OCI-M1 (cell line): Measurements from ENCODE around the gene GPR156.
A peak's percentile ranks its signal among the peaks of the same experiment; 100 is the strongest.
"Not testable (repeated sequence)": the region's sequence is repeated elsewhere in the genome, so short reads cannot be mapped to it uniquely, and the experiment has no call there.

ENCODE experiments used
- DNase-seq: peaks from one replicate; lab custom pipeline; 2025; lab: John Stamatoyannopoulos, UW

Gene GPR156

DNA sequence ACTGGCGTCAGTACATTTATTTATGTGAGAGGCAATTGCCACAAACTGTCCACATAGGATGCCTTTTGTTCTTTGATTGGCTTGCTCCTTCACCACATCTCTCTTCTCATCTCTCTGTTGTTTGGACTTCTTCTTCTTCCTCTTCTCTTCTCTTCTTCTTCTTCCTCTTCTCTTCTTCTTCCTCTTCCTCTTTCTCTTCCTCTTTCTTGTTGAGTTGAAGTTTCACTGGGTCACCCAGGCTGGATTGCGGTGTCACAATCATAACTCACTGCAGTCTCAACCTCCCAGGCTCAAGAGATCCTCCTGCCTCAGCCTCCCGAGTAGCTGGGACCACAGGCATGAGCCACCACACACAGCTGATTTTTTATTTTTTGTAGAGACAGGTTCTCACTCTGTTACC lies 123.1 kb downstream of the GPR156 start:
- DNase-seq = peak; percentile 32

DNA sequence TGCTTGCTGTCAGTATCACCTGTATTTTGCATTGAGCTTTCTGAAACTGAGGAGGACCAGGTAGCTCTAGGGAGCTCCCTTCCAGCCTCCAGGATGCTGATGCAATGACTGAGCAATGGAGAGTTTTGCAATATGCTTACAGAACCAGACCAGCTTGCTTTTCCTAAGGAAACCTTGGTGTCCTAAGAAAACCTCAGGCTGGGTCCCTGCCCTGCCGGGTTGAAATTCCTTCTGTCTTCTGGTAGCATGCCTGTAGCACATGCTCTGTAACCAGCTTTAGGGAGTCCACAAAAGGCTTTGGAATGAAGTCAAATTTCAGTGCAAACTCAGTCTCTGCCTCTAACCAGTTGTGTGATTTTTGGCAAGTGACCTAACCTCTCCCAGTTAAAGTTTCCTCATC lies 125.0 kb downstream of the GPR156 start:
- peak; percentile 78 for DNase-seq

DNA sequence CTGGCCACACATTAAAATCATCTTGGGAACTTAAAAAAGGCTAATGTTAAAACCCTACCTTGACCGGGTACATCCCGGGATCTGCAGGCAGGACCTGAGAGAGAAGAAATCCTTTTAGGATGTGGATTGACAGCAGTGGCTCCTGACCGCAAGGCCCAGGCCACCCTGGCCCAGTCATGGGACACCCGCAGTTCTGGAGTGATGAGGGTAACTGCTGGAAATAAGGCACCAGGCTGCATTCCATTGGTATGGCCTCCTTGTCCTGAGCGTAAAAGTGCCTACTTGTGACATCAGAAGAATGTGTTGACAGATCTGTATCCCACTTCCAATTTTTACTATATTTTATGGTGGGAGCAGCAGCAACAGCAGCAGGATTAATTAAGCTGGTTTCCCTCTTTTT lies 127.3 kb downstream of the GPR156 start:
- DNase-seq = no peak

DNA sequence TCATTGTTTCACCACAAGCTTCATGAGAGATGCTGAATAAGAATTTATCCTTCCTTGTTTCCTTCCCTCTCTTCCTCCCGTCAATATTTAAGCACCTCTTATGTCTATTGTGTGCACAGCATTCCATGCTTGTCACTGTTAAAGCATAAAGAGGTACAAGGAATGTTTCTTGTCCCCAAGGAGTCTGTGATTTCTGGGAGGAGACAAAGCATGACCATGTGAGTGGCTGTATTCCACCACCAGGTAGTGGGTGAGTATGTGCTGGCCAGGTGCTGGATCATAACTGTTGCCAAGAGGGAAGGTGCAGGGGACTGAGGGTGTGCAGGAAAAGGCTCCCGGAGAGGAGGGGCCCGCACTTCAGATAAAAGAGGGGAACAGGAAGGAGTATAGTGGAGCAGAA lies 127.9 kb downstream of the GPR156 start:
- no peak for DNase-seq

DNA sequence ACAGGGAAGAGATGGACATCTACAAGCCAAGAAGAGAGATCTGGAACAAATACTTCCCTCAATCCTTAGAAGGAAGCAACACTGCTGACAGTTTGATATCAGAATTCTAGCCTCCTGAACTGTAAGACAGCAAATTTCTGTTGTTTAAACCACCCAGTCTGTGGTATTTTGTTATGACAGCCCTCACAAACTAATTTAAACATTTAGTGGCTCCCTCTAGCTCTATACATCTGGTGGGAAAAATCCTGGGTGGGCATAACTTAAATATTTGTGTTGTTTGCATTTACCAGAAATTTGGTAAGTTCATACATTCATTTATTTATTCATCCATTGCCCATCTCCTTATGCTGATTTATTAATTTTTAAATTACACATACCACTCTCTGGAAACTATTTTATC lies 128.3 kb downstream of the GPR156 start:
- no peak for DNase-seq

DNA sequence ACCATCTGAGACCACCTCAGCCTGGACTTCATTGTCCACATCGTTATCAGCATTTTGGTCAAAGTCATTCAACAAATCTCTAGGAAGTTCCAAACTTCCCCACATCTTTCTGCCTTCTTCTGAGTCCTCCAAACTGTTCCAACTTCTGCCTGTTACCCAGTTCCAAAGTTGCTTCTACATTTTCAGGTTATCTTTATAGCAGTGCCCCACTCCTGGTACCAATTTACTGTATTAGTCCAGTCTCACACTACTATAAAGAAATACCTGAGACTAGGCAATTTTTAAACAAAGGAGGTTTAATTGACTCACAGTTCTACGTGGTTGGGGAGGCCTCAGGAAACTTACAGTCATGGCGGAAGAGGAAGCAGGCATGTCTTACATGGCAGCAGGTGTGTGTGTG lies 129.3 kb downstream of the GPR156 start:
- not testable (repeated sequence) for DNase-seq

DNA sequence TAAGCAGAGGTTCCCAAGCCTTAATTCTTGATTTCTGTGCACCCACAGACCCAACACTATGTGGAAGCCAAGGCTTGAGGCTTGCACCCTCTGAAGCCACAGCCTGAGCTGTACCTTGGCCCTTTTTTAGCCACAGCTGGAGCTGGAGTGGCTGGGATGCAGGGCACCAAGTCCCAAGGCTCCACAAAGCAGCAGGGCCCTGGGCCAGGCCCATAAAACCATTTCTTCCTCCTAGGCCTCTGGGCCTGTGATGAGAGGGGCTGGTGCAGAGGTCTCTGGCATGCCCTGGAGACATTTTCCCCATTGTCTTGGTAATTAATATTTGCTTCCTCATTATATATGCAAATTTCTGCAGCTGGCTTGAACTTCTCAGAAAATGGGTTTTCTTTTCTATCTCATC lies 129.9 kb downstream of the GPR156 start:
- no peak for DNase-seq

DNA sequence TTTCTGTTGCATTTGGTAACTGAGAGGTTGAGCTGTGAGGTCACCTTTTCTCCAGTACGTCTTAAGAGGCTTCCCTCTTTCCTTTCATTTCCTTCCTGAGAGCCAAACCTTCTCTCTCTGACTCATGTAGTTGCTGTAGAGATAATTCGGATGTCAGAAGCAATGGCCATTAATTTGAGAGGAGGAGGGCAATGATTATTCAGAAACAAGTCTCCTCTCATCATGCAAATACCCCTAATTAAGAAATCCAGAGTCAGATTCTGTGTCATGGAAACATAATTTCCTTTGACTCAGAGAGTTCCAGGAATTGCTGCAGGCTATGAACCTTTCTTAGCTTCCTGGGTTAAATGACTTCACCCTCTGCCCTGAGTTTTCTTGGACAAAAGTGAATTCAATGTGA lies 131.7 kb downstream of the GPR156 start:
- no peak for DNase-seq

DNA sequence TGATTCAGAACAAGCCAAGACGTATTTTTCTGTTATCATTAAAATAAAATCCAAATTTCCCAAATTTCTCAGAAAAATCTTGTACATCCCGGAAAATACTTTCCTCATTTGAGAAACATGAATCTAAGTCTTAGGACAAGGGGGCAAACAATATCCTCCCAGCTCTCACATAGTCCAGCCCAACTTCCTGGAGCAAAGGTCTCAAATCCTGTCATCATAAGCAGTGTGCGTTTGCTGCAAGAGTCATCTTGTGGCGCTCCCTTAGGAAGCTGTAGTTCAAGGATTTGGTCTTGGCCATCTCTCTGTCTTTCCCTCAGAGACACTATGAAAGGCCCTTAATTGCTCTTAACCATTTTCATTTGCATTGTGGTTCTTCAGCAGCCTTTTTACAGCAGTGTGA lies 133.2 kb downstream of the GPR156 start:
- DNase-seq = no peak

DNA sequence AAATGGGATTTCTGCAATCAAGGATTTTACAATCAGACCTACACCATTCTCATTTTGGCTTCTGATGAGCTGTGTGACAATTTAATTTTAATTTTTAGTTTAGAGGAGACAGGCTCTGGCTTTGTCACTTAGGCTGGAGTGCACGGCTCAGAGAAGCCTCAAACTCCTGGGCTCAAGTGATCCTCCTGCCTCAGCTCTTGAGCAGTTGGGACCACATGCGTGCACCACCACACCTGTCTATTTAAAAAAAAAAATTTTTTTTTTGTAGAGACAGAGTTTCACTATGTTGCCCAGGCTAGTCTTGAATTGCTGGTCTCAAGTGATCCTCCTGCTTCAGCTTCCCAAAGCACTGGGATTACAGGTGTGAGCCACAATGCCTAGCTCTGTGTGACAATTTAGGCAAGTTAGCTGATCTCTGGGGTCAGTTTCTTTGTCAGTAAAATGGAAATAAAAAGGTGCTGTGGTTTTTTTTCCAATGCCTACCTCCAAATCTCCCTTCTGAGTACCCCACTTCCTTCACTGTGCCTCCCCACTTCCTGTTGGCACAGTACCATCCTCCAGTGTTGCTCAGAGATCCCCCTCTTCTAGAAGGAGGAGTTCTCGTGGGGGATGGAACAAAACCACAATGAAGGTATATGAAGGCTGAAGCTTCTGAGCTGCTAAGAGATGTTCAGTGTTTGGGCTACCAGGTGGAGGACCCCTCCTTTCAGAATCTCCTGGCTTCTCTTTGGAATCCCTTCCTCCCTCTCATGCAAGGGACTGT lies 136.7 kb downstream of the GPR156 start:
- DNase-seq = no peak

DNA sequence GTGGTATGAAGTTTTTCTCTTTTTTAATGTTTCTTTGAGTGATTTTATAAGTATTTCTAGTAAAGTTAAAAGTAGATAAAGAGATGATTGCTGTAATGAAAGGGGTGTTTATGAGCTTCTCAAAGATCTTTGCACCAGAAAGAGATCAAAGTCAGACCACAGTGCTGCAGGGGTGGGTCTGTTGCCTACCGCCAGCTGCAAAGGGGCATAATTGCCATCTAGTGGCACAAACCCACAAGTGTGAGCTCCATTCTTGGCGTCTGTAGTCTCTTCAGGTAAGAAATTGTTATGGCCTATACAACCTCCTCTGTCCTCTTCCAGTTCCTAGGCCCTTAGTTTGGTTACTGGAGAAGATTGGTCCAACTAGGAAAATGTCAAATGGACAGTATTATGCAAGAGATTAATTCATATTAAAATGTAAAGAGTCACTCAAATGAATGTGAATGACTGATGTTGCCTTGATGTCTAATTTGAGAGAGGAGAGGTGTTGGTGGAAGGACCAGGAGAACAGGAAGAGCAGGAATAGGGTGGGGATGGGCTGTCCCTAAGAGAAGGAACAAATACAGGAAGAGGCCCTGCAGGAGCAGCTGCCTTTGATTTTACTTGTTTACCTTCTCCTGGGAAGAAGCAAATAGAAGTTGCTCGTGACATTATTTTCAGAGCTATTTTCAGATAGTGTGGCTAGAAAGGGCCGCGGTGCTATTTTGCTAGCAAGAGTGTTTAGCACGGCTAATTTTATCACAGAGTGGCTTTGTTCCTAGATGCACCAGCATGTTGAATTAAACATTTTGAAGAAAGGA lies 137.8 kb downstream of the GPR156 start:
- no peak for DNase-seq

DNA sequence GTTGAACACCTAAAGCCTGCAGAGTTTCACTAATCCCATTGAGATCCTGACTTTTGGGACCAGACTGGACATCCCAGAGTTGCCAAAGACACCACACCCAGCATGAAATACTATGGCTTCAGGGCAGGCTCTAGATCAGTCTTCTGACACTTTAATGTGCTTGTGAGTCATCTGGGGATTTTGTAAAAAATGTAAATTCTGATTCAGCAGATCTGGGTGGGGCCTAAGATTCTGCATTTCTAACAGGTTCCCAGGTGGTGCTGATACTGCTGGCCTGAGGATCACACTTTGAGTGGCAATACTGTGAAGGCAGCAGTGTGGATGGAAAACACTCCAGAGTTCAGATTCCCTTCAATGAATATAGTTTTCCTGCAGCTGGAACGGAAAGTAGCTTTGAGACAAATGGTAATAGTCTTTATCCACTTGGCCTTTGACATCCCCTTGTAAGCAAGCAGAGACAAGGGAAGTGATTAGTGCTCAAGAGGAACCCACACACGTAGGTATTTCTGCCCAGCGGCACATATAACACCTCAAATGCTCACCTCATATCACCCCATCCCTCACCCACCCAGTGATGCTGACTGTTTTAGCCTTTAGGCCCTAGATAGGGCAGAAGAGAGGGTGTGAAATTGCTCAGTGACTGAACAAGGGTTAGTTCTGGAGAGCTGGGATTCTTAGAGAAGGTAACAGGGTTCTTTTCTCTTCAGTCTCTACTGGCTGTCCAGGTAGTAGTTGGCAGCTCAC lies 139.3 kb downstream of the GPR156 start:
- DNase-seq = no peak

DNA sequence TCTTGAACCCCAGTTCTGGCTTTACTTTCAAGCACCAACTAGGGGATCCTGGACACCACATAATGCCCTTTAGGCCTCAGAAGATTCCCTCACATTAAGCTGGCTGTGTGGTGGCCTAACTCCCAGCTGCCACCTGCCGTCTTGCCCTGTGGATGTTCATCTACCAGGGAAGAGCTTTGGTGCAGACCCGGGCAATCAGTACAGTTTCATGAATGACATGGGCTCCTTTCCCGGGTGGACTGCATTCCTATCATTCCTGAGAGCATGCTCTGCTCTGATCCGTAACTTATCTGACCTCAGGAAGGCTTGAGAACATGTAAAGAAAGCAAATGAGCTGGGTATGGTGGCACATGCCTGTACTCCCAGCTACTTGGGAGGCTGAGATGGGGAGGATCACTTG lies 140.8 kb downstream of the GPR156 start:
- DNase-seq = no peak

DNA sequence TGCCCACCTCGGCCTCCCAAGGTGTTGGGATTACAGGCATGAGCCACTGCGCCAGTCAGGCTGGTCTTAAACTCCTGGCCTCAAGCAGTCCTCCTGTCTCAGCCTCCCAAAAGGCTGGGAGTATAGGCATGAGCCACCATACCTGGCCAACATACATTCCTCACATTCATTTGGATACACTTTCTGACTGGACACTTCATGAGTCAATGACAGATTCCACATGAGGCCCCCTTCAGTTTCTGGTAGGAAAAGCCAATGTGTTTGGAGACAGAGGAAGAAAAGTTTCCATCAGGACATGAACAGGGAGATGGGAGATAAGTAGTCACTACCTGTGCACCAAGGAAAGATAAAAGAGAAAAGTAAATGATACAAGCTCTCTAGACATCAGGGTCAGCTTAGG lies 141.3 kb downstream of the GPR156 start:
- no peak for DNase-seq

DNA sequence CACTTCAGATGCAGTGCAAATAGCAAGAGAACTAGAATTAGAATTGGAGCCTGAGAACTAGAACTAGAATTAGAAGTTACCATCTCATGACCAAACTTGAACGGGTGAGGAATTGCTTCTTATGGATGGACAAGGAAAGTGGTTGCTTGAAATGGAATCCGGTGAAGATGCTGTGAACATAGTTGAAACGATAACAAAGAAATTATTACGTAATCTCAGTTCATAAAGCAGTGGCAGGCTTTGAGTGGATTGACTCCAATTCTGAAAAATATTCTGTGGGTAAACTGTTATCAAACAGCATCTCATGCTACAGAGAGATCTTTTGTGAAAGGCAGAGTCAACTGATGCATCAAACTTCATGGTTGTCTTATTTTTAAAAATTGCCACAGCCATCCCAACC lies 142.8 kb downstream of the GPR156 start:
- no peak for DNase-seq

DNA sequence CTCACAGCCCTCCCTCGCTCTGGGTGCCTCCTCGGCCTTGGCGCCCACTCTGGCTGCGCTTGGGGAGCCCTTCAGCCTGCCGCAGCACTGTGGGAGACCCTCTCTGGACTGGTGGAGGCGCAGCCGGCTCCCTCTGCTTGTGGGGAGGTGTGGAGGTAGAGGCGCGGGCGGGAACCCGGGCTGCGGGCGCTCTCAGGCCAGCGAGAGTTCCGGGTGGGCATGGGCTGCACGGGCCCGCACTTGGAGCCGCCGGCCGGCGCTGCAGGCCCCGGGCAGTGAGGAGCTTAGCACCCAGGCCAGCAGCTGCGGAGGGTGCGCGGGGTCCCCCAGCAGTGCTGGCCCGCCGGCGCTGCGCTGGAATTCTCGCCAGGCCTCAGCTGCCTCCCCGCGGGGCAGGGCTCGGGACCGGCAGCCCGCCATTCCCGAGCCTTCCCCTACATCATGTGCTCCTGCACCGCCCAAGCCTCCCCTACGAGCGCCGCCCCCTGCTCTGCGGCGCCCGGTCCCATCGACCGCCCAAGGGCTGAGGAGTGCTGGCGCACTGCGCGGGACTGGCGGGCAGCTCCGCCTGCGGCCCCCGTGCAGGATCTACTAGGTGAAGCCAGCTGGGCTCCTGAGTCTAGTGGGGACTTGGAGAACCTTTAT lies 144.8 kb downstream of the GPR156 start:
- DNase-seq = no peak

DNA sequence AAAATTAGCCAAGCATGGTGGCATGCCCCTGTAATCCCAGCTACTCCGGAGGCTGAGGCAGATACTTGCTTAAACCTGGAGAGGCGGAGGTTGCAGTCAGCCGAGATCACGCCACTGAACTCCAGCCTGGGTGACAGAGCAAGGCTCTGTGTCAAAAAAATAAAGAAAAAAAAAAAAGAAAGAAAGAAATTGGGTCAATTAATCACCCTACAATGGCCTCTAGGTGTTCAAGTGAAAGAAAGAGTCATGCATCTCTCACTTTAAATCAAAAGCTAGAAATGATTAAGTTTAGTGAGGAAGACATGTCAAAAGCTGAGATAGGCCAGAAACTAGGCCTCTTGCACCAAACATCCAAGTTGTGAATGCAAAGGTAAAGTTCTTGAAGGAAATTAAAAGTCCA lies 145.9 kb downstream of the GPR156 start:
- DNase-seq = no peak

DNA sequence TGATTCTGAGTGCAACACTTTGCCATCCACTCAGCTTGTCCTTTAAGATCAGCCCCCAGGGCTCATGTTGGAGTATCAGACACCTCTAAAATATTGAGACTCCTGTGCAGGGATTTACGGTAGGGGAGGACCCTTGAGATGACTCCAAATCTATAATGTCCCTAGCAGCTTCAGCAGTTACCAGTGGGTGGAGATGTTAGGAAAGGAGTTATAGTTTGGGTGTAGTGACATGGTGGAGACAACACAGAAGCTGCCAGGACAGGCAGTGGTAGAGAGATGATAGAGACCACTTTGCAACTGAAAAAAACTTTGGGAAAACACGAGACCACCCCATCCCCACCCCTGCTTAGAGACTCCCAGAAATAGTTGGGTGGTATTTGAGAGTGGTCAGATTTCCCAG lies 147.5 kb downstream of the GPR156 start:
- DNase-seq = no peak

DNA sequence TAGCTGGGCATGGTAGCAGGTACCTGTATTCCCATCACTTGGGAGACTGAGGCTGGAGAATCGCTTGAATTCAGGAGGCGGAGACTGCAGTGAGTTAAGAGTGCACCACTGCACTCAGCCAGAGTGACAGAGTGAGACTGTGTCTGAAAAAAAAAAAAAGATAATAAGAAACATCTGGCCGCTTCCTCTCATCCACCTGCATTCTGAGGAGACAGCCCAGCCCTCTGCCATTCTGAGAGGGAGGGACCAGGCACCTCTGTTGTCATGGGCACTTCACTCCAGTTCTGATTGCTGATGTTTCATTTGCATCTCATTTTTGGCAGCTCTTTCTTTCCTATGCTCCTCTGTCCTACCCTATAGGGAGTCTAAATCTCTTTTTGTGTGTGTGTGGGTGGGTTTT lies 154.4 kb downstream of the GPR156 start:
- no peak for DNase-seq

DNA sequence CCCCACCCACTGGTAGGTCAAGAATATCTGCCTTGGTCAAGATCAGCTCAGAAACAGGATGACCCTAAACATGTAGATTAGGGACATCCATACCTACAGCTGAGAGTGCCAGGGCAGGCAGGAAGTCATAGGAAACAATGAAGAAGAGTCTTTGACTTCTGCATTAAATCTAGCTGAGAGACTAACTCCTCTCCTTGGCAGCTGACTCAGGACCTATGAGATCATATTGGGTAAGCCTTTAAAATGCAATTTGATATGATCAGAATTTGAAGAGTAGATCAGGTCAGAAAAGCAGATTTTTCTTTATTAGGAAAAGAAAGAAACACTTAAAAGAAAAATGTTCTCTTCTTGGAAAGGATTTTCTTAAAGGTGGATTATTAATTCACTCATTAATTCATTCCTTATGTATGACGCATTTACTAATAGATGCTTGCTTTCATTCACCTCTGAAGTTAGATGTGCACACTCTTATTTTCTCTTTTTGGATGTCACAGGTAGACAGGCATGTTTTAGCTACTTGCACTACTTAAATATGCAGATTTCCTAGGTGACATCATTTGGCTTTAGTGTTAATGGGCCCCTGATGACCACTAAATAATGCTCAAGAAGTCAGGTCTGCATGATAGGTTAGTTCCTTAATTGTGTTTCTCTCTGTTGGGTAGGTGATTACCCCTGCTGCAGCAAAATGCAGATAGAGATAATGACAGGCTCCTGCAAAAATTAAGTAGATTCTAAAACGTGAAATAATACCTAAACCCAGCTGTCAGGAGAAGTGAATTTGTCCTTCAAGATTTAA lies 155.1 kb downstream of the GPR156 start:
- DNase-seq = no peak

DNA sequence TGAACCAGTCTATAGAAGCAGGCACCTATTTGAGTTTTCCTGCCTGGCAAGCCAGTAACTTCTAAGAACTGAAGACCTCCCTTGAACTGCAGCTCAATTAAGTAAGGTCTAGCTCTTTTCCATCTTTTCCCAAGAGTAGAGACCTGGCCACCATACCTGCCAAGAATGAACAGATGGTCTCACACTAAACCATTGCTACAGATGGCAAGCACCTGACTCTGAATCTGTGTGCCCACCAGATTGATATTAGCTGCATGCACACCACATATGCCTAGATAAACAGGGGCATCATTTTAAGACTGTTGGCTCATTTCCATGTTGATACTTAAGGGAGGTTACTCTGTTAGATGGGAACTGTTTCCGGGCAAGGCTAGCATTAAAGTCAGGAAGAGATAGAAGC lies 156.0 kb downstream of the GPR156 start:
- no peak for DNase-seq

DNA sequence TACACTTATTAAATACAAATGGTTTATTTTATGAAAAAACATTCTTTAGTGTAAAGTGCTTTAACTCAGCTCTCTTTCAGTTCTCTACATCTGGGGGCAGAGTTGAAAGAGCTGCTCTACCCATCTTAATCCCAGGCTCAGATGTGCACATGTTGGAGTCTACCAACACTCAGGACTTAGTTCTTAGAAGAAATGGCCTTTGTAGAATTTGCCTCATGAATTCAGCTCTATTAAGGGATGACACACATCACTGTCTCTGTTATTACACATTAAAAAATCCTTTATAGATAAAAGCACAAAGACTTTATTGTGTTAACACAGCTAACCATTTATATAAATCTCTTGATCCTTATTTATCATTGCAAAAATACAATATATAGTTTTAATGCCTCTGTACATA lies 159.0 kb downstream of the GPR156 start:
- DNase-seq = no peak
